ENCODE measurements around the gene CENPE. TPM values are rescaled to one million over a fixed set of nuclear protein-coding genes. Genes with fewer than 3 reads are reported as not detected.

CENPE gene
- total RNA-seq, 1 experiment from 2014 or later = 28.7 TPM

- Histone ChIP-seq H3K36me3 (ENCODE audit: low read depth) (no peaks in the 10 kb centered on the region), H3K9me2 (ENCODE audit: insufficient read depth) (no peaks in the 10 kb centered on the region), H3K79me2 (ENCODE audit: low read depth) (no peaks in the 10 kb centered on the region), H3K4me3 (no peak overlapping the region), H3K9me3 (ENCODE audit: insufficient read depth, low read depth) (no peaks in the 10 kb centered on the region), H3K27me3 (ENCODE audit: insufficient read depth, low read depth) (no peaks in the 10 kb centered on the region), H4K20me1 (ENCODE audit: insufficient read depth) (no peaks in the 10 kb centered on the region), H3F3A (ENCODE audit: insufficient read depth, low read depth) (no peaks in the 10 kb centered on the region), H3K4me2 (no peak overlapping the region), H3K4me1 (replicated peaks; ENCODE audit: insufficient read depth) (no peaks in the 10 kb centered on the region), H3K27ac (no peak overlapping the region), H2AFZ (no peak overlapping the region)
- TF ChIP-seq CTCF (conservative IDR thresholded peaks at IDR 0.05) = no peak
- no TSS peak for BruUV-seq (replicated peaks)
- intact Hi-C loops (cut with micrococcal nuclease; ENCODE audit: unreplicated experiment) = no loop called here
- no peak for DNase-seq
- ChIA-PET POLR2A (ENCODE audit: unreplicated experiment) (no interaction called here), CTCF (no interaction called here)
Measured at GRCh38 chr4:103067841-103068547, 130.1 kb downstream of the CENPE start.

- Histone ChIP-seq H3K27ac (no peak overlapping the region), H3K4me3 (no peak overlapping the region), H4K20me1 (ENCODE audit: insufficient read depth) (no peaks in the 10 kb centered on the region), H3K4me1 (replicated peaks; ENCODE audit: insufficient read depth) (no peaks in the 10 kb centered on the region), H3K9me2 (ENCODE audit: insufficient read depth) (no peaks in the 10 kb centered on the region), H3K27me3 (ENCODE audit: insufficient read depth, low read depth) (no peaks in the 10 kb centered on the region), H3K4me2 (no peak overlapping the region), H3K9me3 (ENCODE audit: insufficient read depth, low read depth) (no peaks in the 10 kb centered on the region), H2AFZ (no peak overlapping the region), H3K36me3 (ENCODE audit: low read depth) (no peaks in the 10 kb centered on the region), H3K79me2 (ENCODE audit: low read depth) (no peaks in the 10 kb centered on the region), H3F3A (ENCODE audit: insufficient read depth, low read depth) (no peaks in the 10 kb centered on the region)
- no peak for DNase-seq
- ChIA-PET CTCF (interaction anchor here (0.6 kb wide), 1 partner anchor 633 kb away, joined by 5 read pairs; no protein-coding TSS in a partner anchor), POLR2A (ENCODE audit: unreplicated experiment) (no interaction called here)
- intact Hi-C loops (cut with micrococcal nuclease; ENCODE audit: unreplicated experiment) = no loop called here
- TF ChIP-seq EZH2 (IDR thresholded peaks at IDR 0.05; ENCODE audit: low read depth) (no peak), CTCF (conservative IDR thresholded peaks at IDR 0.05) (no peak)
- no TSS peak for BruUV-seq (replicated peaks)
Measured at GRCh38 chr4:103060453-103061148, 137.5 kb downstream of the CENPE start.

Other genes starting within 250 kb of the CENPE start
- gene SLC9B1, start 178.6 kb downstream of the CENPE start, total RNA-seq (2021) = 0.60 TPM in 1 of 2 replicates, not detected in the other
- gene SLC9B2, start 121.6 kb downstream of the CENPE start, total RNA-seq (2021) = 2.0 and 4.1 TPM in 2 replicates
- 9.5 and 10.1 TPM in 2 replicates for gene BDH2, start 98.5 kb downstream of the CENPE start, total RNA-seq (2021)

All from PC-9 (cell line).